Naive thymus-derived CD4-positive, alpha-beta T cell (primary cell): ENCODE results near the gene RHOBTB3. TPM values are rescaled to one million over a fixed set of nuclear protein-coding genes. Genes with fewer than 3 reads are reported as not detected.
A peak's percentile ranks its signal among the peaks of the same experiment; 100 is the strongest.

Experiments used
- ATAC-seq: fragments of 150-1000 bp; cut with Tn5 transposase; 2 replicates; pipeline ENCODE4 v1.10.0; 2021; ENCODE audit warnings: mild to moderate bottlenecking, moderate library complexity
- CTCF ChIA-PET: fragments of 350-600 bp; sonication (Branson Sonifier 250); formaldehyde crosslinking; loops from one replicate; lab custom pipeline; 2021; ENCODE audit warnings: antibody characterized with exemption; lab: Charles Lee
- POLR2A ChIA-PET: fragments of 350-600 bp; sonication (Branson Sonifier 250); formaldehyde crosslinking; loops from one replicate; lab custom pipeline; 2021; ENCODE audit warnings: antibody characterized with exemption, inconsistent platforms; lab: Charles Lee
- DNase-seq, 9 donors: peaks; one replicate each; pipeline versions ENCODE4 v3.0.0 to v3.0.0-alpha.2; 2020 to 2022; ENCODE audit warnings: mixed read lengths in 1 of 9
- H3K27ac ChIP-seq: one replicate; pipeline ENCODE4 v1.7.0; 2013; ENCODE audit warnings: mild to moderate bottlenecking, low read depth, low read length, moderate library complexity
- H3K27me3 ChIP-seq, 2 donors: one replicate each; pipeline ENCODE4 v1.7.0; 2013; ENCODE audit warnings: low read length in 2 of 2, mild to moderate bottlenecking in 2 of 2, moderate library complexity in 2 of 2; ENCODE audit not compliant: control insufficient read depth in 2 of 2, insufficient read depth in 2 of 2
- H3K36me3 ChIP-seq, 3 experiments: 1 replicate in 2 of 3; 2 replicates in 1 of 3; pipeline ENCODE4 v1.7.0; 2013; ENCODE audit warnings: low read length in 3 of 3, mild to moderate bottlenecking in 3 of 3, moderate library complexity in 1 of 3; ENCODE audit not compliant: insufficient read depth in 3 of 3, control insufficient read depth in 2 of 3
- H3K4me1 ChIP-seq, 2 donors: one replicate each; pipeline ENCODE4 v1.7.0; 2013; ENCODE audit warnings: low read length in 2 of 2, mild to moderate bottlenecking in 2 of 2, moderate library complexity in 1 of 2; ENCODE audit not compliant: control insufficient read depth in 2 of 2, insufficient read depth in 2 of 2
- H3K4me3 ChIP-seq: 2 replicates; pipeline ENCODE4 v1.7.0; 2013; ENCODE audit warnings: mild to moderate bottlenecking, low read length
- H3K9me3 ChIP-seq, 3 experiments: 1 replicate in 2 of 3; 2 replicates in 1 of 3; pipeline ENCODE4 v1.7.0; 2013; ENCODE audit warnings: low read length in 3 of 3; ENCODE audit not compliant: control insufficient read depth in 2 of 3
- H3K27ac Mint-ChIP-seq, 9 donors: one replicate each; pipeline ENCODE4 v1.8.0; 2020 to 2022; ENCODE audit warnings: mixed read lengths in 9 of 9, mild to moderate bottlenecking in 8 of 9, moderate library complexity in 5 of 9, inconsistent platforms in 2 of 9
- H3K27me3 Mint-ChIP-seq, 5 donors: one replicate each; pipeline ENCODE4 v1.8.0; 2021 to 2022; ENCODE audit warnings: mixed read lengths in 5 of 5, mild to moderate bottlenecking in 1 of 5
- H3K36me3 Mint-ChIP-seq, 5 donors: one replicate each; pipeline ENCODE4 v1.8.0; 2020 to 2022; ENCODE audit warnings: mixed read lengths in 5 of 5, mild to moderate bottlenecking in 3 of 5, inconsistent platforms in 1 of 5
- H3K4me1 Mint-ChIP-seq, 7 donors: one replicate each; pipeline ENCODE4 v1.8.0; 2020 to 2022; ENCODE audit warnings: mixed read lengths in 7 of 7, mild to moderate bottlenecking in 3 of 7, inconsistent platforms in 1 of 7
- H3K4me3 Mint-ChIP-seq, 10 donors: one replicate each; pipeline ENCODE4 v1.8.0; 2020 to 2022; ENCODE audit warnings: mild to moderate bottlenecking in 10 of 10, mixed read lengths in 10 of 10, moderate library complexity in 6 of 10, inconsistent platforms in 2 of 10
- H3K9me3 Mint-ChIP-seq, 11 donors: one replicate each; pipeline ENCODE4 v1.8.0; 2020 to 2022; ENCODE audit warnings: mixed read lengths in 11 of 11, mild to moderate bottlenecking in 4 of 11, inconsistent platforms in 1 of 11, moderate library complexity in 1 of 11
- intact Hi-C, 2 donors: fragments of 100-400 bp; cut with micrococcal nuclease; formaldehyde crosslinking; loops; one replicate each; pipeline ENCODE4 v1.15.1; 2023
- polyA plus RNA-seq, 2 donors: library from polyadenylated mRNA; unstranded; fragments of 300-500 nt; fragmentation: Illumina TruSeq; gene quantifications; one replicate each; pipeline ENCODE4 v1.2.3, GENCODE V29; 2021
- total RNA-seq, 6 experiments: library from RNA in 5 of 6; stranded (reverse) in 5 of 6; gene quantifications; 1 replicate in 5 of 6; 2 replicates in 1 of 6; pipeline ENCODE4 v1.2.3 and lab custom pipeline; 2021 to 2026

The RHOBTB3 gene
- total and polyA plus RNA-seq, 7 experiments from 2014 or later = 0.24 to 9.6 (median 4.6) TPM

DNA sequence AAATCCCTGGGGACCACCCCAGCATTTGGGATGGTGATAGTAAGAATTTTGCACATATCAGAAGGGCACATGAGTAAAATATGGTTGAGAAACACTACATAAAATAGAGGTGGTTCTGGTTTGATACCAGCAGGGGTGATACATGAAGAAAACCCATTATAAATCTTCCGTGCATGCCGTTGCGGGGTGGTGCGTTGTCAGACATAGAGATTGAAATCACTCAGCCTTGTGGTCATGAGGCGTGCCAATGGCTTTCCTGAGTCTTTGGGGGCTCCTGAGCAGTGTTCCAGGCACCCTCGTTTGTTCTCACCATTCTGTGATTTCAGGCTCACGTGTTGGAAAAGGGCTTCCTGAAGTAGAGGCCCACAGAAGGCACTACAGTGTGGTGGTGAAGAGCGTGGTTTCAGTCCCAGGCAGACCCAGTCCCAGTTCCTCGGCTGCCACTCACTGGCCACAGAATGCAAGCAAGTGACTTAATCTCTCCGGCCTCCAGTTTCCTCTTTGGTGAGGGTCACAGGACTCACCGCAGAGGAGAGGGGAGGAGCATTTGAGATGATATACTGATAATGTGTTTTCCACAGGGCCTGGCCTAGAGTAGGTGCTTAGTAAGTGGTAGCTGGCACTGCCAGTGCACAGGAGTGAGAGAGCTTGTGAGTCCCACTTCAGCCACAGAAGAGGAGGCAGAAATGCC is 111.9 kb downstream of the RHOBTB3 start:
- peak; percentile 86 for ATAC-seq
- ChIA-PET CTCF (interaction anchor here (0.6 to 15.0 kb wide), 11 partner anchors 8 to 198 kb away, joined by 3 to 357 read pairs (median 5); partner anchors contain the start of gene GLRX), POLR2A (interaction anchor here (0.8 to 2.0 kb wide), 7 partner anchors 11 to 83 kb away, joined by 3 to 16 read pairs (median 4); no protein-coding TSS in a partner anchor)
- Mint-ChIP-seq H3K9me3 (no peaks in the 10 kb centered on the region), H3K27me3 (peaks cover 0 to 5% (median 0%) of the 10 kb centered on the region in 5 donors), H3K4me1 (peaks cover 18 to 30% (median 22%) of the 10 kb centered on the region in 7 donors), H3K4me3 (peak overlapping the region in 8 of 10 donors; percentile 34 to 72 (median 58)), H3K36me3 (no peaks in the 10 kb centered on the region), H3K27ac (peak overlapping the region; percentile 54 to 94 (median 87))
- peaks cover 10 to 13% of the 10 kb centered on the region in 2 donors for H3K4me1 ChIP-seq
- peak; percentile 23 to 62 (median 46) for DNase-seq
- intact Hi-C loops = loop anchor here (1.0 to 2.0 kb wide), 10 partner anchors 8 to 288 kb away; partner anchors contain the start of genes ARSK (in 1 of the 2) and RHOBTB3 (in 1 of the 2)
- H3K9me3 ChIP-seq = no peaks in the 10 kb centered on the region
- peak overlapping the region; percentile 26 for H3K27ac ChIP-seq
- no peak overlapping the region for H3K4me3 ChIP-seq
- H3K27me3 ChIP-seq = no peaks in the 10 kb centered on the region
- no peaks in the 10 kb centered on the region for H3K36me3 ChIP-seq

DNA sequence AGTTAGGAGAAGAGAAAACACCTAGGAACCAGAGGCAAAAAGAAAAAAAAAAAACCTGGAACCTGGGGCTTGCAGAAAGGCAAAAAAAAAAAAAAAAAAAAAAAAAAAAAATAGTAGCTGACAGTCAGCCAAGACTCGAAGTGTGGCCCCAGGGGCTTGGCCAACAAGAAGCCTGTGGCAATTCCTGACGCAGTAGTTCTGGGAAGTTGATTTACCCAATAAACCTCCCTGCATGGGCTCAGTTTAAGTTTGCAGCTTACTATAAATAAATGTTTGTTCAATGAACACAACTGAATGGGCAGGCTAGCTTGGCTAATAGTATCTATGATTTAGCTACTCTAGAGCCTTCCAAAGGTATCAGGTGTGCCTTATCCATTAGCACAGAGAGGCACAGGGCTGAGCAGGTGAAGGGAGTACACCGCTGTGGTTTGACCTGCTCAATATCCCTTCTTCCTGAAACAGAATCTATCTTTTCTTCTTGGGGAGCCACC is 112.6 kb downstream of the RHOBTB3 start:
- ChIA-PET CTCF (interaction anchor here (0.6 to 15.0 kb wide), 11 partner anchors 9 to 216 kb away, joined by 3 to 357 read pairs (median 5); partner anchors contain the start of gene GLRX), POLR2A (interaction anchor here (0.6 to 2.0 kb wide), 9 partner anchors 12 to 84 kb away, joined by 3 to 16 read pairs (median 4); partner anchors contain the start of gene GLRX)
- H3K27me3 Mint-ChIP-seq = peaks cover 0 to 9% (median 0%) of the 10 kb centered on the region in 5 donors
- intact Hi-C loops = loop anchor here (1.0 to 2.0 kb wide), 10 partner anchors 8 to 288 kb away; partner anchors contain the start of genes ARSK (in 1 of the 2) and RHOBTB3 (in 1 of the 2)
- peaks cover 18 to 30% (median 21%) of the 10 kb centered on the region in 7 donors for H3K4me1 Mint-ChIP-seq
- Histone ChIP-seq H3K9me3 (no peaks in the 10 kb centered on the region), H3K36me3 (no peaks in the 10 kb centered on the region), H3K4me1 (peaks cover 10 to 13% of the 10 kb centered on the region in 2 donors), H3K27ac (no peak overlapping the region), H3K27me3 (no peaks in the 10 kb centered on the region), H3K4me3 (no peak overlapping the region)
- DNase-seq (no peak), ATAC-seq (no peak)
- H3K27ac Mint-ChIP-seq = peak overlapping the region in 5 of 9 donors; percentile 85 to 94 (median 87)
- H3K36me3 Mint-ChIP-seq = no peaks in the 10 kb centered on the region
- H3K9me3 Mint-ChIP-seq = no peaks in the 10 kb centered on the region
- no peak overlapping the region for H3K4me3 Mint-ChIP-seq

DNA sequence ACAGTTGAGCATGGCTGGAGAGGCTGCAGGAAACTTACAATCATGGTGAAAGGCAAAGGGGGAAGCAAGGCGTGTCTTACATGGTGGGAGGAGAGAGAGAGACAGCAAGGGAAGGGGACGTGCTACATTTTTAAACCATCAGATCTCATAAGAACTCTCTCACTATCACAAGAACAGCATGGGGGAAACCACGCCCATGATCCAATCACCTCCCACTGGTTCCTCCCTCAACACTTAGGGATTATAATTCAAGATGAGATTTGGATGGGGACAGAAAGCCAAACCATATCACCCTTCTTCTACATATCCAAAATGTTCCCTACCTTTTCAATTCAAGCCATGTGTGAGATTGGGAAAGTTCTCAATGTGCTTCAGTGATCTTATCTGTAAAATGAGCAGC is 114.3 kb downstream of the RHOBTB3 start:
- no peak for ATAC-seq
- H3K4me1 Mint-ChIP-seq = peaks cover 10 to 30% (median 16%) of the 10 kb centered on the region in 7 donors
- no peak overlapping the region for H3K4me3 Mint-ChIP-seq
- Histone ChIP-seq H3K27me3 (no peaks in the 10 kb centered on the region), H3K4me1 (peaks cover 10 to 13% of the 10 kb centered on the region in 2 donors), H3K36me3 (no peaks in the 10 kb centered on the region), H3K27ac (no peak overlapping the region), H3K4me3 (no peak overlapping the region), H3K9me3 (no peaks in the 10 kb centered on the region)
- peak overlapping the region in 3 of 9 donors; percentile 1 to 66 (median 55) for H3K27ac Mint-ChIP-seq
- intact Hi-C loops = loop anchor here in 1 of 2 donors (5.0 kb wide), 2 partner anchors 563 to 878 kb away; no protein-coding TSS in a partner anchor
- DNase-seq = no peak
- no peaks in the 10 kb centered on the region for H3K36me3 Mint-ChIP-seq
- H3K27me3 Mint-ChIP-seq = peaks cover 0 to 15% (median 0%) of the 10 kb centered on the region in 5 donors
- no peaks in the 10 kb centered on the region for H3K9me3 Mint-ChIP-seq
- ChIA-PET POLR2A (interaction anchor here (0.6 to 1.0 kb wide), 2 partner anchors 13 to 24 kb away, joined by 3 read pairs; no protein-coding TSS in a partner anchor), CTCF (interaction anchor here (0.8 to 15.0 kb wide), 6 partner anchors 29 to 210 kb away, joined by 3 to 357 read pairs (median 6); no protein-coding TSS in a partner anchor)

Other genes starting within 250 kb of the RHOBTB3 start
- 100 to 1,000 TPM in 1 of 5 experiments, 10 to 100 TPM in 4; 74.6 to 103 (median 81.0) TPM for gene SKIC3, start 176.4 kb upstream of the RHOBTB3 start, total RNA-seq
- 10 to 100 TPM; 27.6 to 43.1 TPM for gene SKIC3, start 176.4 kb upstream of the RHOBTB3 start, polyA plus RNA-seq
- gene ARSK, start 176.2 kb upstream of the RHOBTB3 start, total RNA-seq = 1 to 10 TPM; 2.5 to 8.5 (median 4.5) TPM
- 10 to 100 TPM; 12.1 to 13.3 TPM for gene ARSK, start 176.2 kb upstream of the RHOBTB3 start, polyA plus RNA-seq
- gene GPR150, start 111.2 kb upstream of the RHOBTB3 start, total RNA-seq = 1 to 10 TPM in 3 of 5 experiments, under 1 TPM in 2; 0.48 to 1.5 (median 1.1) TPM
- 1 to 10 TPM; 3.3 to 3.5 TPM for gene GPR150, start 111.2 kb upstream of the RHOBTB3 start, polyA plus RNA-seq
- 1 to 10 TPM; 2.2 to 9.2 (median 6.5) TPM for gene RFESD, start 84.6 kb upstream of the RHOBTB3 start, total RNA-seq
- gene RFESD, start 84.6 kb upstream of the RHOBTB3 start, polyA plus RNA-seq = 10 to 100 TPM; 10.7 to 21.2 TPM
- gene SPATA9, start 48.3 kb upstream of the RHOBTB3 start, total RNA-seq = under 1 TPM in 1 of 5 experiments, not detected in 4; 0.66 TPM
- gene SPATA9, start 48.3 kb upstream of the RHOBTB3 start, polyA plus RNA-seq = not detected
- gene GLRX, start 91.4 kb downstream of the RHOBTB3 start, total RNA-seq = 10 to 100 TPM; 26.3 to 89.5 (median 55.6) TPM
- 100 to 1,000 TPM; 187 to 205 TPM for gene GLRX, start 91.4 kb downstream of the RHOBTB3 start, polyA plus RNA-seq
- gene ELL2, start 230.5 kb downstream of the RHOBTB3 start, total RNA-seq = 10 to 100 TPM; 12.6 to 65.8 (median 41.3) TPM
- 1 to 10 TPM; 1.9 to 2.0 TPM for gene ELL2, start 230.5 kb downstream of the RHOBTB3 start, polyA plus RNA-seq